Psoas muscle (tissue), 8 donors: ENCODE data around the gene MRGPRG. TPM values are rescaled to one million over a fixed set of nuclear protein-coding genes. Genes with fewer than 3 reads are reported as not detected.

ENCODE experiments used
- ATAC-seq, 4 donors: fragments of 200-7000 bp; cut with Tn5 transposase; one replicate each; pipeline ENCODE4 v1.9.1; 2020; ENCODE audit warnings: moderate library complexity in 3 of 4, mild to moderate bottlenecking in 2 of 4
- DNase-seq, 2 donors: peaks; one replicate each; pipeline ENCODE4 v3.0.0-alpha.2; 2020
- H3K27ac ChIP-seq: fragments of 200-600 bp; one replicate; pipeline ENCODE4 v1.8.0; 2022
- H3K27me3 ChIP-seq, 3 donors: fragments of 200-600 bp in 1 of 3; one replicate each; pipeline versions ENCODE4 v1.6.1 to v1.8.0; 2013 to 2022; ENCODE audit warnings: low read length in 2 of 3, mild to moderate bottlenecking in 2 of 3, moderate library complexity in 1 of 3; ENCODE audit not compliant: insufficient read depth in 3 of 3
- H3K36me3 ChIP-seq, 2 donors: fragments of 200-600 bp in 1 of 2; one replicate each; pipeline versions ENCODE4 v1.6.1 to v1.8.0; 2013 to 2022; ENCODE audit warnings: low read depth in 1 of 2, mild to moderate bottlenecking in 1 of 2, moderate library complexity in 1 of 2; ENCODE audit not compliant: insufficient read depth in 1 of 2
- H3K4me1 ChIP-seq: fragments of 200-600 bp; one replicate; pipeline ENCODE4 v1.8.0; 2022
- H3K4me3 ChIP-seq: fragments of 200-600 bp; one replicate; pipeline ENCODE4 v1.8.0; 2022; ENCODE audit warnings: mild to moderate bottlenecking
- H3K9me3 ChIP-seq: fragments of 200-600 bp; one replicate; pipeline ENCODE4 v1.8.0; 2022
- CTCF ChIP-seq: fragments of 200-600 bp; IDR thresholded peaks from one replicate; pipeline ENCODE4 v1.8.0; 2022; ENCODE audit warnings: antibody characterized with exemption
- WGBS, 3 donors: extraction: QIAGEN DNeasy Blood & Tissue Kit; methylation state at CpG; one replicate each; pipeline versions ENCODE4 v1.1.6 to v1.1.7; 2013; 5-methylcytosine and 5-hydroxymethylcytosine counted together
- intact Hi-C, 2 donors: fragments of 100-400 bp; cut with DNase I; formaldehyde crosslinking; loops; one replicate each; pipeline versions ENCODE4 v1.11.0 to v1.14.2; 2022
- polyA plus RNA-seq, 3 donors: library from polyadenylated mRNA; stranded (reverse); fragments of 200-250 nt; gene quantifications; one replicate each; pipeline ENCODE4 v1.2.3, GENCODE V29; 2013
- total RNA-seq, 4 donors: library from RNA; stranded (reverse); fragmentation: NEBNext Ultra II Directional in 2 of 4; extraction: Animal tissue kit (Norgen Biotek cat#: 25700) in 2 of 4; gene quantifications; one replicate each; pipeline versions ENCODE4 v1.2.1 to v1.2.4, GENCODE V29; 2021 to 2023
- donor health status: healthy with polysubstance abuse.
- donor health status: DM: no; HTN: no; CAD: no; lungs with moderate emphysema.
- donor health status: Bipolar disorder and iron deficiency.
- donor health status: healthy.
- donor health status: DM: yes; HTN: yes; CAD: no.
- donor health status: DM: no; HTN: no; CAD: no.
- donor health status: DM: no; HTN: no; CAD: no.
- donor health status: DM: yes; HTN: yes; CAD: no.

The MRGPRG gene
- total and polyA plus RNA-seq, 7 donors = not detected

DNA sequence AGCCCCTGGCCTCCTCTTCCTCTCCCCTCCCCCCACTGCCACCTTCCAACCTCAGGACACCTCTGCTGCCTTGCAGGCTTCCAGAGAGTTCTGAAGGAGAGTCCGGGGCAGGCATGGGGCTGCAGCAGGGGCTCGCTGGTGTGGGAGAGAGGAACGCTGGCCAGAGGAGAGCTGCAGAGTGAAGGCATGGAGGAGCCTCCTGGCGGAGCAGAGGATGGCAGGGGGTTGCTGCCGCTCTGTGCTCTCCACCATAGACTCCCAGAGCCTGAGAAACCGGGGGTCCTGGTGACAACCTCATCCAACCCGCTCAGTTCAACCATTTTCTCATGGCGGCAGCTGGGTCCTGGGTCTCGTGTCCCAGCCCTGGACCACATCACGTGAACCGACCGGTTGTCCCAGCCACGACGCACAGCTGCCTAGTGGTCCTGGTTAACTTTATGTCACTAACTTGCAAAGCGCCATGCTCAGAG, 17.5 kb downstream of the MRGPRG start:
- Histone ChIP-seq H3K27me3 (peaks cover 0 to 38% (median 21%) of the 10 kb centered on the region in 3 donors), H3K9me3 (no peaks in the 10 kb centered on the region)
- ATAC-seq = no peak

GRCh38 chr11:3200388-3201111, 18.1 kb downstream of the MRGPRG start:
- ATAC-seq (no peak), DNase-seq (peak in 1 of 2 donors; percentile 23)
- H3K27me3 ChIP-seq = peaks cover 0 to 38% (median 21%) of the 10 kb centered on the region in 3 donors
- no peaks in the 10 kb centered on the region for H3K9me3 ChIP-seq
- H3K36me3 ChIP-seq = no peaks in the 10 kb centered on the region
- 70 to 79% (median 72%) methylated on average over 8 to 12 of the region's 12 CpGs for WGBS, 3 donors
- no peak overlapping the region for H3K27ac ChIP-seq
- no peaks in the 10 kb centered on the region for H3K4me1 ChIP-seq
- intact Hi-C loops = no loop called here
- no peak overlapping the region for H3K4me3 ChIP-seq
- no peak for TF ChIP-seq CTCF

More for the DNA sequence above, 17.5 kb downstream of the MRGPRG start:
- DNase-seq = peak in 1 of 2 donors; percentile 36
- 75 to 76% (median 75%) methylated on average over 14 to 15 of the region's 15 CpGs for WGBS, 3 donors
- H3K4me1 ChIP-seq = no peaks in the 10 kb centered on the region
- TF ChIP-seq CTCF = no peak
- H3K36me3 ChIP-seq = no peaks in the 10 kb centered on the region
- H3K27ac ChIP-seq = no peak overlapping the region
- intact Hi-C loops = no loop called here
- no peak overlapping the region for H3K4me3 ChIP-seq

DNA sequence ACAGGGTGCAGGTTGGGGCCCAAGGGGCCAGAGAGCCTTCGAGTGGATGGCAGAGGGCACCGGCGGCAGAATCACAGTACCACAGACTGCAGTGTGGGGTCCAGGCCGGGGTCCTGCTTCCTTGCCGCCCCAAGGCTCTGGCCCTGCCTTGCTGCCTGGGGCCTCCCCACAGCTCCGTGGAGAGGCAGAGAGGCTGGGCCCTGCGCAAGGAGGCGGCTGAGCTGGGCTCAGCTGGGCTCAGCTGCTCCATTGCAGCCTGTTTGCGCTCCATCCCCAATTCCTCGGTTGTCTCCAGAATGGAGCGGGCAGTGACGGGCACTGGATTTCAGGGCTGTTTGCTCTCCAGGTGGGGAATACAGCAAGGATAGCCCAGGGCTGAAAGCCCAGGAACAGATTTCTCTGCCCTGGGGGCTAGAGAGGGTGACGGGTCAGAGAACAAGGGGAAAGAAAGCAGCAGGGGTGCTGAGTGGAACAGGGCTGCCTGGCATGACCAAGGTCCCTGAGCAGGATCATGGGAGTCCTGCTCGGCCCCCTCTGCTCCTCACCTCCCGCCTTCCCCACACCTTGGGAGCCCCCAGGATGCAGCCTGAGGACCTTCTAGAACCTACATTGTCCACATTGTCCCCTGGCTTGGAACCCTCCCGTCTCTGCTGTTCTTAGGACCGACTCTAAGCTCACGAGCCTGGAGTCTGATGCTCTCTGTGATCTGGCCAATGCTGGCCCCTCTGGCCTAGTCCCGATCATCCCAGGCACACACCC, 18.9 kb downstream of the MRGPRG start:
- no peak for ATAC-seq
- Histone ChIP-seq H3K27ac (no peak overlapping the region), H3K36me3 (no peaks in the 10 kb centered on the region), H3K27me3 (peaks cover 0 to 38% (median 17%) of the 10 kb centered on the region in 3 donors), H3K4me3 (no peak overlapping the region), H3K4me1 (no peaks in the 10 kb centered on the region), H3K9me3 (no peaks in the 10 kb centered on the region)
- no peak for TF ChIP-seq CTCF
- intact Hi-C loops = no loop called here
- peak in 1 of 2 donors; percentile 26 for DNase-seq
- 58 to 70% (median 60%) methylated on average over 16 to 19 of the region's 19 CpGs for WGBS, 3 donors

- intact Hi-C loops = no loop called here
- ATAC-seq = no peak
- TF ChIP-seq CTCF = no peak
- no peak overlapping the region for H3K27ac ChIP-seq
- peak in 1 of 2 donors; percentile 36 for DNase-seq
- no peaks in the 10 kb centered on the region for H3K4me1 ChIP-seq
- H3K27me3 ChIP-seq = peaks cover 0 to 34% (median 15%) of the 10 kb centered on the region in 3 donors
- no peaks in the 10 kb centered on the region for H3K36me3 ChIP-seq
- 79 to 91% (median 88%) methylated on average over 15 of the region's 15 CpGs for WGBS, 3 donors
- no peak overlapping the region for H3K4me3 ChIP-seq
- H3K9me3 ChIP-seq = no peaks in the 10 kb centered on the region
Measured at GRCh38 chr11:3198815-3199214, 19.8 kb downstream of the MRGPRG start.
